SU-DHL-6 (cell line): Measurements from ENCODE around the gene PRKAG1.

Source experiments
- EZH2phosphoT487 ChIP-seq: fragments of 200-600 bp; sonication (generic), shearing (Covaris generic); conservative IDR thresholded peaks from 2 replicates; pipeline ENCODE4 v1.6.1; 2018; ENCODE audit warnings: mild to moderate bottlenecking, antibody characterized with exemption, low read length, moderate library complexity, mixed read lengths
- TF ChIP-seq, protein P1 (sequence below): fragments of 200-600 bp; sonication (generic); IDR thresholded peaks from one replicate; pipeline ENCODE4 v1.5.1; 2017; ENCODE audit warnings: antibody characterized with exemption, mild to moderate bottlenecking, low read length, moderate library complexity; ENCODE audit not compliant: insufficient read depth, poor library complexity, severe bottlenecking

DNA sequence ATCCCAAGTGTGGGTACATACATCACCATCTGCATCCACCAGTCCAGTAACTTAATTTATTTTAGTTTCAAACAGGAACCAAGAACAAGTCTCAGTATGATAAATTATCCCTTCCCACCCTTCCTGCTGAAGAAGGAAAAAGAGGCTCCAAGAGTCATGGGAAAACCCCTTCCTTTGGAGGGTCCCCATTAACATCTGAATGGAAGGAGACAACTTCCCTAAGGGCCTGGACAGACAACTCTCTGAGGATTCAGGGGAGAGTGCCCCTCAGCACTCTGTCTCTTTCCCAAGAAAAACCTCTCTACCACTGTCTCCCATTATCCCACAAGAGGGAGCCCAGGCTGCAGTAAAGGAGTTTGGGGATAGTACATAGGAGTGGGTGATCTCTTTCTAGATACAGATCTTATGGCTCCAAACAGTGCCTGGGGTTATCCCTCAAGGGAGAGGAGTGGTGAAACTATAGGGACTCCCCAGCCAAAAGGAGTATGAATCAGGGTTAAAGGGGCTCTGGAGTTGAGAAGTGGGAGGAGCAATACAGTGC, 53.2 kb downstream of the PRKAG1 start:
- no peak for TF ChIP-seq EZH2phosphoT487
- TF ChIP-seq, protein P1, sequence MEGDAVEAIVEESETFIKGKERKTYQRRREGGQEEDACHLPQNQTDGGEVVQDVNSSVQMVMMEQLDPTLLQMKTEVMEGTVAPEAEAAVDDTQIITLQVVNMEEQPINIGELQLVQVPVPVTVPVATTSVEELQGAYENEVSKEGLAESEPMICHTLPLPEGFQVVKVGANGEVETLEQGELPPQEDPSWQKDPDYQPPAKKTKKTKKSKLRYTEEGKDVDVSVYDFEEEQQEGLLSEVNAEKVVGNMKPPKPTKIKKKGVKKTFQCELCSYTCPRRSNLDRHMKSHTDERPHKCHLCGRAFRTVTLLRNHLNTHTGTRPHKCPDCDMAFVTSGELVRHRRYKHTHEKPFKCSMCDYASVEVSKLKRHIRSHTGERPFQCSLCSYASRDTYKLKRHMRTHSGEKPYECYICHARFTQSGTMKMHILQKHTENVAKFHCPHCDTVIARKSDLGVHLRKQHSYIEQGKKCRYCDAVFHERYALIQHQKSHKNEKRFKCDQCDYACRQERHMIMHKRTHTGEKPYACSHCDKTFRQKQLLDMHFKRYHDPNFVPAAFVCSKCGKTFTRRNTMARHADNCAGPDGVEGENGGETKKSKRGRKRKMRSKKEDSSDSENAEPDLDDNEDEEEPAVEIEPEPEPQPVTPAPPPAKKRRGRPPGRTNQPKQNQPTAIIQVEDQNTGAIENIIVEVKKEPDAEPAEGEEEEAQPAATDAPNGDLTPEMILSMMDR: no peak
